Loucy (cell line): Measurements from ENCODE around the gene HGD.

Experiments used
- CTCF ChIP-seq: fragments of 200-600 bp; sonication (generic); conservative IDR thresholded peaks from 2 replicates; pipeline ENCODE4 v1.5.1; 2014; ENCODE audit warnings: mild to moderate bottlenecking, antibody characterized with exemption, low read length
- EZH2phosphoT487 ChIP-seq: fragments of 200-600 bp; IDR thresholded peaks from 2 replicates; pipeline ENCODE4 v1.6.1; 2018; ENCODE audit warnings: antibody characterized with exemption, mild to moderate bottlenecking, moderate library complexity, borderline replicate concordance

DNA sequence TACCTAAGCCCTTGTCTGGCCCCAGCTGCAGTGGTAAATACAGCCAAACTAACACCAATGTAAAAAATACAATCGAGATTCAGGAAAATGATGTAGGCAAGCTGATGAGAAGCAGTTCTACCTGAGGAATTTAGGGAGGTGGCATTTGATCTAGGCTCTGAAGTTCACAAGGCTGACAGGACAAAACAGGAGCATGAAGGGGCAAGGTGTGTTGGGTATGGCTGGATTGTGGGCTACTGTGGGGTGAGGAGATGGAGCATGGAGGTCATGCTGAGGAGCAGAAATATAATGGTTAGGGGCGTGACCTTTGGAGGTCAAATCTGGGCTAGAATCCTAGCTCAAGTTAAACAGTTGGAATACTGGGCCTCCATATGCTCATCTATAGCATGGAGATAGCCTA is 79.4 kb downstream of the HGD start:
- TF ChIP-seq CTCF (no peak), EZH2phosphoT487 (no peak)
